Activated CD4-positive, alpha-beta T cell treated with anti-CD3 and anti-CD28 coated beads for 48 hours (primary cell): ENCODE data around the gene CENPM.

Experiments
- DNase-seq: peaks from one replicate; pipeline ENCODE4 v3.0.0-alpha.2; 2020

CENPM gene

GRCh38 chr22:41931701-41932269, 15.2 kb downstream of the CENPM start:
- DNase-seq: no peak

- DNase-seq: no peak
These were observed 17.5 kb downstream of the CENPM start for GRCh38 chr22:41929418-41929810.

DNA sequence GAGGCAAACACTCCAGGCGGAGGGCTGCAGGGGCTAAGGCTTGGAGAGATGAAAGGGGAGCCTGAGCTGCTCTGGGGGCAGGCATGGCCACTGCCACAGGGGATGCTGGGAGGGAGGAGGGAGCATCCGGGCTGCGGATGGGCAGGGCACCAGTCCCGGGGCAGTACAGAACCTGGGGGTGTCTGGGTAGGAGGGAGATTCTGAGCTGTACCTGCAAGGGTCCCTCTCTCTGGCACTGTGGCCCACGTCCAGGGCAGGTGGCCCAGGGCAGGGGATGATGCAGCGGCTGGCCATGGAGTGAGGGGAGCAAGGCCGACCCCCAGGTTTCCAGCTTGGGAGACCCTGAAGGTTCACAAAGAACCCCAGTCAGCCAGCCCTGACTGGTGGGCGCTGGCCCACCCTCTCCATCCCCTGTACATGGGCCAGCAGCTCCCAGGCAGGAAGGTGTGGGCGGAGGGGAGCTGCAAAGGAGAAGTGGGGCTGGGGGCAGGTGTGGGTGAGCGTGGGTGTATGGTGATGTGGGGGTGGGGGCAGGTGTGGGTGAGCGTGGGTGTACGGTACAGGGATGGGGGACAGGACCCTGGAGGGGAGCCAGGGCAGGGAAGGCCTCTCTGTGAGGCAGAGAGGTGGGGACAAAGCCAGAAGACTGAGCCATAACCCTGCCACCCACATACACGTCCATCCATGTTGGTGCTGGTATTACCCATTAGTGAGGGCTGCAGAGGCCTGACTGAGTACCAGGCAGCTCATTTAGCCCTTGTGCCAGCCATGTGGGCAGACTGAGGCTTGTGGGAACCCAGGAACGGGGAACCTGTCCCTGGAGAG, 18.1 kb downstream of the CENPM start:
- DNase-seq: no peak

DNA sequence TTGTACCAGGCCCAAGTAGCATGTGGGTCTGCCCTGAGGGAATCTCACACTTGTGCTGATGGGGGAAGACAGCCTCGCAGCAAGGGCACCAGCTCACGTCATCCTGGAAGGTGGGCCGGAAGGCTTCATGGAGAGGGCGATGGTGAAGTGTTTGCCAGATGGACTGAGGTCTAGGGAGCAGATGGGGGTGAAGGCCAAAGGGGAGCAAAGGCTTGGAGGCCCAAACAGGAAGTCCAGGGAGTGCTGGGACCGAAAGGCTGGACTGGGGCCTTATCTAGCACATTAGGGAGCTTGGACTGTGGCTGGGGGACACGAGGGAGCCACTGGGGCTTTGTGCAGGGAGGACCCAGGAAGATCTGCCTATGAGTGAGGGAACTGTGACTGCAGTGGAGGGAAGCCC, 19.1 kb downstream of the CENPM start:
- DNase-seq: no peak

DNA sequence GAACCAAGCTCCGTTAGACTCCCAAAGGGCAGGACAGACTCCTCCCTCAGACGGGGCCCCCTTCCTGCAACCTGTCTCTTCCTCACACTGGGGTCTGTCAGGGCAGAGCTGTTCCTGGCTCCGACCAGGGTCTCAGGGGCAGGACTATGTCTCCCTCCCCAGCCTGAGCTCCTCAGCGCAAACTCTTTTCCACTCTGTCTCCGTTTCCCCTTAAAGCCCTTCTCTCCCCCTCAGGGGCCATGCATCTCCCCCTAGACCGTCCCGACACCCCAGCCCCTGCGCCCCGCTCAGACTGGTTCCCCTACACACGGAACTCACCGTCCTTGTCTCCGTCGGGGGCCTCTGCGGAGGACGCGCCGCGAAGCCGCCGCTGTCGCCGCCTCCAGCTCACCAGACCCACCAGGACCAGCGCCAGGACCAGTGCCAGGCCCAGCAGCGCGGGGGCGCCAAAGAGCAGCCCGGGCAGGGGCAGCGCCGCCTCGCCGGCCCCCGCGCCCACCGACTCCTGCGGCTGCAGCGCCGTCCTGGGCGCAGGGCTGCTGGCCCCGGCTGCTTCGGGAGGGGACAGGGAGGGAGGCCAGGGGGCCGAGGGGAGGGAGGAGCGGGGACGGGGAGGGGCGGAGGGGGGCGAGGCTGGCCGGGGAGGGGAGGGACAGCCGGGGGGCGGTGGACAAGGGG, 21.0 kb downstream of the CENPM start:
- DNase-seq: peak; percentile 85

GRCh38 chr22:41923595-41924276, 23.2 kb downstream of the CENPM start:
- no peak for DNase-seq

DNA sequence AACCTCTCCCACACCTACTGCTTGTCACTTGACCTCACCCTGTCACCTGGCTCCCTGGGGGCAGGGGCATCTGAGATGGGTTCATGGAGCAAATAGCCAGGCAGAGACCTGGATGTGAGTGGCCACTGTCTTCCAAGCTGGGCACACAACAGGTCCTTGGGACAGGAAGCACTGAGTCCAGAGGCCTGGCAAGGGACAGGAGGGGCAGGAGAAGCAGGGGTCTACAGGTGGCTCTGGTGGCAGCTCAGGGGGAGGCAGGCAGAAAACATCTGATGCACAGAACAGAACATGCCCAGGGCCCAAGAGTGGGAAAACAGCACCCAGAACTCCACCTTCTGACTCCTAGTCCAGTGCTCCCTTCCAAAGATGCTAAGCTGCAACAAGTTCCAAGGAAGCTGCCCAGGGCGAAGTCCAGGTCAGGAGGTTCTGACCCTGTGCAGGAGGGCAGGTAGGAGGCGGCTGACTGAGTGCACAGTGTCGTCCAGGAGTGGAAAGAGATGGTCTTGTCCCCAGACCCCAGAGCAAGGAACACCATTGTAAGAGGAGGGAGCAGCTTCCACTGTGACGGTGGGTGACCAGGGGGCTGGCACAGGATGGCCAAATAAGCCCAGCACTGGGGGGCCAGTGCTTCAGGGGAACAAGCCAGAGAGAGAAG, 23.9 kb downstream of the CENPM start:
- no peak for DNase-seq

DNA sequence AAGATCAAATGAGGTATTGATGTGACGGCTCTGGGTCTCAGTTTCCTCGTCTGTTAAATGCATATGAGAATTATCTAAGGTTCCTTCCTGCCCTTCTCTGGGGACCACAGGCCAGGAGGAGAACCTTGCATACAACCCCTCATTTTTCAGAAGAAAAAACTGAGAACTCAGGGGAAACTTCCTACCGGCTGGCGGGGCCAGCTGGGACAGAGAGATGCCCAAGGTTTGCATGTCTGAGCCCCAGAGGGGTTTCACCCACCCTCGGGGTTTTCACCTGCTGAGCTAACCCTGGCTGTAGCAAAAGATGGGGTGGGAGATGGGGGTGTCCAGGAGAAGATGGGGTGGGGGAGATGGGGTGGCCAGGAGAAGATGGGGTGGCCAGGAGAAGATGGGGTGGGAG, 24.6 kb downstream of the CENPM start:
- DNase-seq: no peak

- no peak for DNase-seq
These were observed 26.5 kb downstream of the CENPM start for GRCh38 chr22:41920271-41920976.

GRCh38 chr22:41919357-41920224, 27.4 kb downstream of the CENPM start:
- peak; percentile 61 for DNase-seq

DNA sequence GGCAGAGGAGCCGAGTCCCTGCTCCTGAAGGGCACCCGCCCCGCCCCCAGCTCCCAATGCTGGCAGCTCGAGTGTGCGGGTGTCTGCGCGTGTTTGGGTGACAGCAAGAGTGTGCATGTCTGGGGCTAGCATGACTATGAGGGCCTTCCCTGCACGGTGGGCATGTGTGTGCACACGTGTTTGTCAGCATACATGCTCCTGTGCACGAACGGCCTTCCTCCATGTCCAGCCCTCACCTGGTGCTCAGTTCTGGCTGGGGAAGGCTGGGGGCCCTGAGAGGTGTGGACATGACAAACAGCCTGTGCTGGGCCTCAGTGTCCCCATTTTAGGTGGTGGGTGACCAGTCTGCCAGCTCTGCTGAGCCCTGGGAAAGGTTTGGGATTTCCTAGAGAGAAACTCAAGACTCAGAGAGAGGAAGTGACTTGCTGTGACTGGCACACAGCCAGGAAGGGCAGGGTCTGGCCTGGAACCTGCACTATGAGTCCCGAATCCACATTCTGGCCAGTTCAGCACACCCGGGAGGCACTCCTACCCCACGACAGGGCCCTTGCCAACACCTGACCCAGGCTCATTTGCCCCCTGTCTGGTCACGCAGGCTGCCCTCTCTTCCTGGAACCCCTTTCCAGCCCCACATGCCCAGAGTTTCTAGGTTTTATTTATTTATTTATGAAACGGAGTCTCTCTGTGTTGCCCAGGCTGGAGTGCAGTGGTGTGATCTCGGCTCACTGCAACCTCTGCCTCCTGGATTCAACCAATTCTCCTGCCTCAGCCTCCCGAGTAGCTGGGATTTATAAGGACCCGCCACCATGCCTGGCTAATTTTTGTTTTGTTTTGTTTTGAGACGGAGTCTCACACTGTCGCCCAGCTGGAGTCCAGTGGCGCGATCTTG, 28.8 kb downstream of the CENPM start:
- DNase-seq: no peak

DNA sequence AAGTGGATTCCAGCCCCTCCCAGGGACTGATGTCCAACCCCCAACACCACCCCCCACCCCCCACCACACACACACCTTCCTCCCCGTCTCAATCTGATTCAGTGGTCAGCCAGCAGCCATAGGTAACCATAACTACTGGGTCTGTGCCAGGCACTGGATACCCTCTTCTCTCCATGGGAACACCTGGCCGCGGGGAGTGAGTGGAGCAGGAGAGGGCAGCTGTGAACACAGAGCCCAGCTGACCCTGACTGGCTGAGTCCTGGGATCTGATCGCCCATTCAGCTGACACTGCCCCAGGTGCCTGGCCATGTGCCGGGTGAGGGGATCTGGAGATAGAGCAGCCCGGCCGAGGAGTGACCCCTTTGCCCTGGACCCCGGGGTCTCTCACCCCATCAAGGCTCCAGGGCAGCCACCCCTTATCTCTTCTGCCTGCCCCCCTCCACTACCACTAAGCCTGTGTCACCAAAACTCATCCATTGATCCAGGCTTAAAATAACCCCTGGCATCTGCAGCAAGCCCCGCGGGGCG, 29.5 kb downstream of the CENPM start:
- DNase-seq: no peak

- no peak for DNase-seq
These were observed 30.1 kb downstream of the CENPM start for GRCh38 chr22:41916745-41917358.

DNA sequence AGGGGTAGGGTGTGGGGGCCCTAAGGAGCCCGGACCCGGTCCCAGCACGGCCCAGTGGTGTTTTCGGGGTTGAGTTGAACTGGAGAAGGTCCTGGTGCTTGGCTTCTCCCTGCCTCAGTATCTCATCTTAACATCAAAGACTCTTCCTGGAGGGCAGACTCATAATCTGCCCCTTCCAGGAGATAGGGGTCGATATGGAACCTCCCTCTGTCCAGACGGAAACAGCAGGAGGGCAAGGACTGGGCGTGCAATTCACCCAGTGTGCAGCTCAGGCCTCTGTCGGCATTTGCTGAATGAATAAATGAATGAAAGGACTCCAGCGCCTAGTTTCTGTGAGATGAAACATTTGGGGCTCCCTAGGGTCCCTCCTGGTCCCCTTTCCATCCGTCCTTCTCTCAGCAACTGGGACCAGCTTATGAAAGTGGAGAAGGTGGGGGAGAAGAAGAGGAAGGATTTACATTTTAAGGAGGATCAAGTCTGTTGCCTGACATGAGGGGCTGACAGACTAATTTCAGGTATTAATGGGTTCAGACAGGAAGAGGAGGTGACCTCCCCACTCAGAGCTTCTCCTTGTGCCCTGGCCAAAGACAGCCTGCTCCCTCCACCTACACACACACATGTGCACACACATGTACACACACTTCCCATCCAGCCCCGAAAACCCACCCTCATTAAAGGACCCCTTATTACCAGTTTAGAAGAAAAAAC, 31.0 kb downstream of the CENPM start:
- DNase-seq: no peak

DNA sequence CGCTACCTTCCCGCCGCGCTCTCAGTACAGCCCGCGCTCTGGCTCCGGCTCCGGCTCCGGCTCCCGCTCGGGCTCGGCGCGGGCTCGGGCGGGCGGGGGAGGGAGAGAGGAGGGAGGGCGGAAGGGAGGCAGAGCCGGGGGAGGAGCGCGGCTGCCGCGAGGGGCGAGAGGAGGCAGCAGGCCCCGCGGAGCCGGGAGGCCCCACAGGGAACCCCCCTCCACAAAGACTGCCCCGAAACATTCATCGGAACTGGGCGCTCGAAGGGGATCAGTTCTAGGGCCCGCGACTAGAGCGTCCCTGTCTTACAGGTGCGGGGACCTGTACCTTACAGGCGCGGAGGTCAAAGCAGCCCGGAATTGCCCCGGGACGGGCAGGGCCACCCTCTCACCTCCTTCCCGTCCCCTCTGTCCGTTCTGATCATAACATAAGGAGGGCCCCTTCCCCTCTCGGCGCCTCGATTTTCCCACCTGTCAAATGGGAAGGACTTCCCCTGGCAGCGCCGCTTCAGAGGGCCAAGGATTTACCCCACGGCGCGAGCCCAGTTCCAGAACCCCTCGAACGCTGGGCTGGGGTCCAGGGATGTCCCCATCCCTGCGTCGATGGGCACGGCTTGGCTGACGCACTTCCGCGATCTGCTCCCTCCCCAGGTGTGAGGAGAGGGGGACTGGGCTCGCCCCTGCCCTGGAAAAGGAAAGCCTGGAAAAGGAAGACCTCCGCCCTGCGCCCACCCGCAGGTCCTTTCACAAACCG, 31.7 kb downstream of the CENPM start, which contains the start of gene SHISA8:
SHISA8 (minus strand) TSS at position 40 of the 751 bp plus-strand sequence. CDS start 407 bp downstream, outside the sequence.
- DNase-seq: peak; percentile 67

DNA sequence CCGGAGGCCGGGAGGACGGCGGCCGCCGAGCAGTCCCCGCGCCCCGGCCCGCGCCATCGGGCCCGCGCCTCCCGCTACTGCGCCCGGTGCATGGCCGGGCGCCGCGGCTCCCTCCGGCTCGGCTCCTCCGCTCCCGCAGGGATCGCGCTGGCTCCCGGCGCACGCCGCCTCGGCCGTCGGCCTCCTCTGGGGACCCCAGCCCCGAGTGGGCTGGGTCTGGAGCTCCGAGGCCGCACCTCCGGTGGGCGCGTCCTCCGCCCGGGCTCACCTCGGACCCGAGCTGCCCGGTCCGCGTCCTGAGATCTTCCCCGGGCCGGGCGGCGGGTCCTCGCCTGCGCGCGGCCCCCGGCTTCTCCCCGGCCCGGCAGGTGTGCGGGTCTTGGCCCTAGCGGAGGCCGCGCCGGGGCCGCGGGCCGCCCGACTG, 32.3 kb downstream of the CENPM start:
- DNase-seq: no peak

DNA sequence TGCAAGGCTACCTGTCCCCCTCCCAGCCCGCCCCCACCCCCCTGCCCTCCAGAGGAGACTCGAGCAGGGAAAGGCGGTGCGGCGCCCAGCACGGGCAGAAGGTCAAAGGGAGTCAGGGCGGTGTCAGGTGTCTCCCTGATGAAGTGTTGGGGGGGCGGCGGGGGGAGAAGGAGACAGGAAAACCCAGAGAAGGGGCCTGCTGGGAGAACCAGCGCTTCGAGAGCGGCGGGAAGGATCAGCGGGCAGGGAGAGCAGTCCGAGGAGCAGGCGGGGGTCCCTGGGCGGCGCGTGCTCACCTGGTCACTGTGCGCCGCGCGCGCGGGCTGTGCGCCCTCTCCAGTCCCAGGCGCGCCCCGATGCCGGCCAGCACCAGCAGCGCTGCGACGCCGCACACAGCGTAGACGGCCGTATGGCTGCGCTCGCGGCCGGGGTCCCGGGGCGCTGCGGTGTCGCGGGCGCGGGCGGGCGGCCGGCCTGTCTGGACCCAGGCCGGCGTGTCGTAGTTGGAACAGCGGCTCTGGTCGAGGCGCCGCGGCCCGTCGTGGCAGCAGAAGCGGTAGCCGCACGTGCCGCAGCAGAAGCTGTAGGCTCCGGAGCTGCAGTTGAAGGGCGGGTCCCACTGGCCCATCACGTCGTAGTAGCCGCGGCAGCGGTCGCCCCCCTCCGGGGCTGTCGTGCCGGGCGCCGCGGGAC, 33.0 kb downstream of the CENPM start:
- DNase-seq: no peak
